ENCODE results near the gene PLEKHJ1. TPM values are rescaled to one million over a fixed set of nuclear protein-coding genes. Genes with fewer than 3 reads are reported as not detected.

Gene PLEKHJ1
- polyA plus RNA-seq, 1 donor, result 115 TPM

- H3K4me1 ChIP-seq (ENCODE audit: control insufficient read depth, insufficient read depth, low read length), result peaks cover 28% of the 10 kb centered on the region
- no CpG with 5 or more reads among the region's 103 CpGs for WGBS (ENCODE audit: insufficient coverage, low lambda C conversion rate)
- H3K36me3 ChIP-seq (ENCODE audit: control insufficient read depth, insufficient read depth, low read length), result peaks cover 27% of the 10 kb centered on the region
- peak overlapping the region; percentile 91 for H3K27ac ChIP-seq (ENCODE audit: low read length)
- peak; percentile 97 to 98 for DNase-seq
- peaks cover 4% of the 10 kb centered on the region for H3K9me3 ChIP-seq (ENCODE audit: control insufficient read depth, low read depth, low read length)
- H3K4me3 ChIP-seq (ENCODE audit: low read length), result peak overlapping the region; percentile 100
- no peaks in the 10 kb centered on the region for H3K27me3 ChIP-seq (ENCODE audit: control insufficient read depth, insufficient read depth, low read length)
Measured at GRCh38 chr19:2269244-2270156, 33.4 kb upstream of the PLEKHJ1 start.

- peaks cover 26% of the 10 kb centered on the region for H3K4me1 ChIP-seq (ENCODE audit: control insufficient read depth, insufficient read depth, low read length)
- H3K4me3 ChIP-seq (ENCODE audit: low read length), result peak overlapping the region; percentile 89
- no peaks in the 10 kb centered on the region for H3K27me3 ChIP-seq (ENCODE audit: control insufficient read depth, insufficient read depth, low read length)
- DNase-seq, result no peak
- H3K36me3 ChIP-seq (ENCODE audit: control insufficient read depth, insufficient read depth, low read length), result peaks cover 22% of the 10 kb centered on the region
- peak overlapping the region; percentile 60 for H3K27ac ChIP-seq (ENCODE audit: low read length)
- WGBS (ENCODE audit: insufficient coverage, low lambda C conversion rate), result no CpG with 5 or more reads among the region's 19 CpGs
- peaks cover 4% of the 10 kb centered on the region for H3K9me3 ChIP-seq (ENCODE audit: control insufficient read depth, low read depth, low read length)
Measured at GRCh38 chr19:2268861-2269243, 32.7 kb upstream of the PLEKHJ1 start.

- Histone ChIP-seq H3K4me3 (ENCODE audit: low read length) (peak overlapping the region; percentile 89), H3K27ac (ENCODE audit: low read length) (no peak overlapping the region), H3K9me3 (ENCODE audit: control insufficient read depth, low read depth, low read length) (peaks cover 4% of the 10 kb centered on the region), H3K4me1 (ENCODE audit: control insufficient read depth, insufficient read depth, low read length) (peaks cover 23% of the 10 kb centered on the region), H3K36me3 (ENCODE audit: control insufficient read depth, insufficient read depth, low read length) (peaks cover 21% of the 10 kb centered on the region), H3K27me3 (ENCODE audit: control insufficient read depth, insufficient read depth, low read length) (no peaks in the 10 kb centered on the region)
- WGBS (ENCODE audit: insufficient coverage, low lambda C conversion rate), result 83% methylated on average over 1 of the region's 4 CpGs
- no peak for DNase-seq
Measured at GRCh38 chr19:2268480-2268830, 32.3 kb upstream of the PLEKHJ1 start.

- H3K4me1 ChIP-seq (ENCODE audit: control insufficient read depth, insufficient read depth, low read length), result peaks cover 6% of the 10 kb centered on the region
- no CpG with 5 or more reads among the region's 18 CpGs for whole genome bisulfite sequencing (ENCODE audit: insufficient coverage, low lambda C conversion rate)
- H3K27me3 ChIP-seq (ENCODE audit: control insufficient read depth, insufficient read depth, low read length), result no peaks in the 10 kb centered on the region
- peak in 1 of 2 donors; percentile 32 for DNase-seq
- H3K27ac ChIP-seq (ENCODE audit: low read length), result no peak overlapping the region
- H3K36me3 ChIP-seq (ENCODE audit: control insufficient read depth, insufficient read depth, low read length), result peaks cover 2% of the 10 kb centered on the region
- H3K9me3 ChIP-seq (ENCODE audit: control insufficient read depth, low read depth, low read length), result no peaks in the 10 kb centered on the region
- H3K4me3 ChIP-seq (ENCODE audit: low read length), result no peak overlapping the region
Measured at GRCh38 chr19:2266183-2266993, 30.3 kb upstream of the PLEKHJ1 start.

GRCh38 chr19:2261438-2262172 lies 25.5 kb upstream of the PLEKHJ1 start:
- no peak overlapping the region for H3K4me3 ChIP-seq (ENCODE audit: low read length)
- H3K27ac ChIP-seq (ENCODE audit: low read length), result no peak overlapping the region
- no peak for DNase-seq
- peaks cover 2% of the 10 kb centered on the region for H3K4me1 ChIP-seq (ENCODE audit: control insufficient read depth, insufficient read depth, low read length)
- H3K9me3 ChIP-seq (ENCODE audit: control insufficient read depth, low read depth, low read length), result no peaks in the 10 kb centered on the region
- WGBS (ENCODE audit: insufficient coverage, low lambda C conversion rate), result 80% methylated on average over 1 of the region's 7 CpGs
- no peaks in the 10 kb centered on the region for H3K27me3 ChIP-seq (ENCODE audit: control insufficient read depth, insufficient read depth, low read length)
- H3K36me3 ChIP-seq (ENCODE audit: control insufficient read depth, insufficient read depth, low read length), result no peaks in the 10 kb centered on the region

GRCh38 chr19:2260341-2260805 lies 24.2 kb upstream of the PLEKHJ1 start:
- DNase-seq, result no peak
- no peak overlapping the region for H3K27ac ChIP-seq (ENCODE audit: low read length)
- H3K4me3 ChIP-seq (ENCODE audit: low read length), result no peak overlapping the region

GRCh38 chr19:2259336-2259735 lies 23.2 kb upstream of the PLEKHJ1 start:
- DNase-seq, result no peak
- Histone ChIP-seq H3K9me3 (ENCODE audit: control insufficient read depth, low read depth, low read length) (no peaks in the 10 kb centered on the region), H3K27me3 (ENCODE audit: control insufficient read depth, insufficient read depth, low read length) (peaks cover 8% of the 10 kb centered on the region), H3K4me3 (ENCODE audit: low read length) (no peak overlapping the region), H3K36me3 (ENCODE audit: control insufficient read depth, insufficient read depth, low read length) (no peaks in the 10 kb centered on the region), H3K4me1 (ENCODE audit: control insufficient read depth, insufficient read depth, low read length) (peaks cover under 1% of the 10 kb centered on the region), H3K27ac (ENCODE audit: low read length) (no peak overlapping the region)
- WGBS (ENCODE audit: insufficient coverage, low lambda C conversion rate), result no CpG with 5 or more reads among the region's 5 CpGs

More at GRCh38 chr19:2260341-2260805, 24.2 kb upstream of the PLEKHJ1 start:
- WGBS (ENCODE audit: insufficient coverage, low lambda C conversion rate), result 67% methylated on average over 6 of the region's 11 CpGs
- Histone ChIP-seq H3K4me1 (ENCODE audit: control insufficient read depth, insufficient read depth, low read length) (no peaks in the 10 kb centered on the region), H3K27me3 (ENCODE audit: control insufficient read depth, insufficient read depth, low read length) (peaks cover 3% of the 10 kb centered on the region), H3K36me3 (ENCODE audit: control insufficient read depth, insufficient read depth, low read length) (no peaks in the 10 kb centered on the region), H3K9me3 (ENCODE audit: control insufficient read depth, low read depth, low read length) (no peaks in the 10 kb centered on the region)

- Histone ChIP-seq H3K9me3 (ENCODE audit: control insufficient read depth, low read depth, low read length) (peaks cover 19% of the 10 kb centered on the region), H3K4me3 (ENCODE audit: low read length) (no peak within 1 kb of the TSS), H3K27ac (ENCODE audit: low read length) (no peak within 1 kb of the TSS), H3K27me3 (ENCODE audit: control insufficient read depth, insufficient read depth, low read length) (peaks cover 38% of the 10 kb centered on the region), H3K36me3 (ENCODE audit: control insufficient read depth, insufficient read depth, low read length) (no peaks in the 10 kb centered on the region), H3K4me1 (ENCODE audit: control insufficient read depth, insufficient read depth, low read length) (peaks cover 26% of the 10 kb centered on the region)
- DNase-seq, result no peak
- no CpG with 5 or more reads among the region's 24 CpGs for WGBS (ENCODE audit: insufficient coverage, low lambda C conversion rate)
Measured at GRCh38 chr19:2255982-2256685, 20.0 kb upstream of the PLEKHJ1 start, which contains the start of gene JSRP1. TSS of gene JSRP1 (minus strand) at chr19:2256417. CDS start at chr19:2255314, 1,103 bp downstream.

- no peak for DNase-seq
- no peak overlapping the region for H3K4me3 ChIP-seq (ENCODE audit: low read length)
- no CpG with 5 or more reads among the region's 16 CpGs for WGBS (ENCODE audit: insufficient coverage, low lambda C conversion rate)
- H3K27ac ChIP-seq (ENCODE audit: low read length), result no peak overlapping the region
- H3K9me3 ChIP-seq (ENCODE audit: control insufficient read depth, low read depth, low read length), result peaks cover 22% of the 10 kb centered on the region
- peaks cover 47% of the 10 kb centered on the region for H3K27me3 ChIP-seq (ENCODE audit: control insufficient read depth, insufficient read depth, low read length)
- H3K36me3 ChIP-seq (ENCODE audit: control insufficient read depth, insufficient read depth, low read length), result no peaks in the 10 kb centered on the region
- H3K4me1 ChIP-seq (ENCODE audit: control insufficient read depth, insufficient read depth, low read length), result peaks cover 29% of the 10 kb centered on the region
Measured at GRCh38 chr19:2255112-2255845, 19.1 kb upstream of the PLEKHJ1 start.

Measured in large intestine (tissue), 3 donors.